GM21529 (cell line): ENCODE data around the gene SELENON.

Experiments
- ATAC-seq: cut with Tn5 transposase; IDR thresholded peaks from one replicate; pipeline ENCODE4 v1.9.1; 2021; ENCODE audit not compliant: unreplicated experiment

SELENON gene

DNA sequence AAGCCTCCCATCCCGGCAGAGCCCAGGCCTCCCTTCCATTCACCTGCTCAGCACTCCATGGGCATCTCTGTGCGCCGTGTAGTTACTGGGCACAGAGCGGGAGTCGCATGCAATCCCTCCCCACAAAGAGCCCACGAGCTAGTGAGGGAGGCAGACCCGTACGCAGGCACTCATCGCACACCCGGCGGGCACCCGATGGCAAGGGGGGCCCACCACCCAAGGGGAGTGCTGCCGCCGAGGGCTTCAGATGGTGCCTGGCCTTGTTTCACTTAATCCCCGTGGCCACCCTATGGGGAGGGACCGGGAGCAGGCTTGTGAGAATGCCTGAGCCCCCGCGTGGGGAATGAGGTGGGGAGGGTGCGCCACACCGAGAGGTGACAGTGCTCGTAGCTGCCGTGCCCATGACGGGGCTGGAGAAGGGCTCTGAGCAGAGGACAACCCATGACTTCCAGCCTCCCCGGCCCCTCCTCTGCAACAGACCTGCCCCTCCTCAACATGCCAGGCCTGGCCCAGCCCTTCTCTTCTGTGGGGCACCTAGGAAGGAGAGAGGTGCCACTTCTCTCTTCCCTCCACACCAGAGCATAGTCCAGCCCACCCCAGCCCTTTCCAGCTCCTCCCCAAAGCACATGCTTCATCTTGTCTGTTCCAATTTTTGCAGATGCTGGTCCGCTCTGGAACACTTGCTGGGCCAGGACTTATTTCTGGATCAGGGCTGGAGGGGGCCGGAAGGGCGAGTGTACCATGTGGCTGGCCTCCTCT is 30.2 kb upstream of the SELENON start:
- ATAC-seq, result no peak

DNA sequence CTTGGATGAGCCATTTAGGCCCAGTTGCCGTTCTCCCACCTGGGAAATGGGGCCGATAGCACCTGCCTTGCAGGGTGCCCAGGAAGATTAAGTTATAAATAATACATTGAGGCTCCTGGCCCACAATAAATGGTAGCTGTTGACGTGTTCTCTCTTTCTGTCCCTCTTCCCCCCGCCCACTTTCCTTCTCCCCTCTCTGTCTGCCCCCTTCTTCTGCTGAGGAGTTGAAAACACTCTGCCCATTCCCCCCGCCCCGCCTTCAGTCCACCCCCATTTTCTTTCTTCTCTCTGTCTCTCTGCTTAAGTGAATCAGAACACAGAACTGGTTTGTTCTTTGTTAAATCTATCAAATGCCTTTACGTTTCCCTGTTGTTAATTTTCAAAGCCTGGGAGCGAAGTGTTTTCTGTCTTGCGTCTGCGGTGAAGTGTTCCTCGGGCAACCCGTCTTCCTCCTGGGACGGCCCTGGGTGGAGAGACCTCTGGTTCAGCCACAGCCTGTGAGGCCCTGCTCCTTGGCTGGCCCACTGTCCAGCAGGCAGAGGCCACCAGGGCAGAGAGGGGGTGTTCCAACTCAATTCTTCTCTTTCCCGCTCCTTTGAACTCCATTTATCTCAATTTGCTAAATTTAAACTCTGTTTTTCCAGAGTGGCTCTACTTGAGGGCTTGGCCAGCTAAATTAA is 29.3 kb upstream of the SELENON start:
- no peak for ATAC-seq

DNA sequence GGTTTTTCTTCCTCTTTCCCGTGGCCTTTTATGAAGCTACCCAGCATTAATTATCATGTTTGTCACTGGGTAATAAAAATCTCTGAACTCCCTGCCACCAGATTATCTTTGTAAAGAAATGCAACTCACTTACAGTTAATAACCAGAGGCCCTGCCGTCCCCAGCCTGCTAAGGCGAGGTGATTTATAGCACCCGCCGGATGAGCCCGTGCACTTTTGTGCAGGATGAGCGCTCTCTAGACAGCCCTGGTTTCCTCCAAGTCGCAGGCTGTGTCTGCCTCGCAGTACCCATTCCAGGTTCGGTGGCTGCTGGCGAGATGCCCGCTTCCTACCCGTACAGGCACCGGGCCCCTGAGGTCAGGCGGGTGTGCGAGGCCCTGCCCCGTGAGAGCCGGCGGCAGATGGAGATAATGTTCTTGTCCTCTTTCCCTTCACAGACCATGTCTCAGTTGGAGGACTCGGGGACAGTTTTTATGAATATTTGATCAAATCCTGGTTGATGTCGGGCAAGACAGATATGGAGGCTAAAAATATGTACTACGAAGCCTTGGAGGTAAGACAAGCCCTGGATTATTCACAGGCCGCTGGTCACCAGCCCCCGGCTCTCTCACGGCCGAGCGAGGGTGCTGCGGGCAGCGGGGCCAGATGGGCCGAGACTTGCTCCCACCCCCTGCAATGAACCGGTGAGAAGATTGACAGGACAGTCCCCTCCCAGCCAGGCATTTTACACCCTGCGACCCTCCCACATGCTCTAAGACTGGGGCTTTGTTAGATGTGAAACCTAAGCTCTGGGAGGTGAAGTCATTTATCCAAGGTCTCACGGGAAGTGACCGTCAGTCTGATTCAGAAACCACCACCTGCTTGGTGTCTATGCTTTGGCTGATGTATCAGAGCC is 28.5 kb upstream of the SELENON start:
- no peak for ATAC-seq

DNA sequence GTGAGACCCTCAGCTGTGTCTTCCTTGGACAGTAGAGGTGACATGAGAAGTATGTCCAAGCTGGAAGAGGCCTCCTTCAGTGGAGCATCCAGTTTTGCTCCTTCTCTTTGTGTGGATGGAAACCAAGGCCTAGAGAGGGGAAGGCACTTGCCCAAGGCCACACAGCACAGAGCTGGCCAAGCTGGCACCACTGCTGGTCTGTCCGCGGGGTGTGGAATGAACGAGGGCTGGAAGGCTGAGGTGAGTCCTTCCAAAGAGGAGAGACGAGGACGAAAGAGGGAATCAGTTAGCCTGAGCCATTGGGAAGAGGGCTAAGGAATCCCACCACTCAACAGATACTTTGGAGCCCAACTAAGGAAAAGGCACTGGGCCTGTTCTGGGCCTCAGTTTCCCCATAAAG is 27.8 kb upstream of the SELENON start:
- no peak for ATAC-seq

DNA sequence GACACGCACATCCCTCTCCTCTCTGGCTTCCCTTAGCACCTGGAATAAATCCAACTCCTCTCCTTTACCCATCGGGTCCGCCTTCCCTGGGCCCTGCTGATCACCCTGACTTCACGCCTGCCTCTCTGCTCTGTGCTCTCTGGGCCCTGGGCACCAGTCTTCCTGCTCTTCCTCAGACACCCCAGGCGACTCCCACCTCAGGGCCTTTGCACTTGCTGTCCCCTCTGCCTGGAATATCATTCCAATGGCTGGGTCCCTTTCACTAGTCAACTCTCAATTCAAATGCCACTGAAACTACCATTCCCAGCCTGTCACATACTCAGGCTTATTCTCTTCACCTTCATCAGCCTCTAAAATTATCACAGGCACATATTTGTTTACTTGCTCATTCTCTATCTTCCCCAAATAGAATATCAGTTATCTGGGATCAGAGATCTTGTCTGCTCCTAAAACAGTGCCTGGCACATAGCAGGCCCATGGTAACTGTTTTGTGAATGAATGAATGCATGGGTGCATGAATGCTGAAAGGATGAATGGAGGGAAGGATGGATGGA is 27.2 kb upstream of the SELENON start:
- ATAC-seq, result no peak

DNA sequence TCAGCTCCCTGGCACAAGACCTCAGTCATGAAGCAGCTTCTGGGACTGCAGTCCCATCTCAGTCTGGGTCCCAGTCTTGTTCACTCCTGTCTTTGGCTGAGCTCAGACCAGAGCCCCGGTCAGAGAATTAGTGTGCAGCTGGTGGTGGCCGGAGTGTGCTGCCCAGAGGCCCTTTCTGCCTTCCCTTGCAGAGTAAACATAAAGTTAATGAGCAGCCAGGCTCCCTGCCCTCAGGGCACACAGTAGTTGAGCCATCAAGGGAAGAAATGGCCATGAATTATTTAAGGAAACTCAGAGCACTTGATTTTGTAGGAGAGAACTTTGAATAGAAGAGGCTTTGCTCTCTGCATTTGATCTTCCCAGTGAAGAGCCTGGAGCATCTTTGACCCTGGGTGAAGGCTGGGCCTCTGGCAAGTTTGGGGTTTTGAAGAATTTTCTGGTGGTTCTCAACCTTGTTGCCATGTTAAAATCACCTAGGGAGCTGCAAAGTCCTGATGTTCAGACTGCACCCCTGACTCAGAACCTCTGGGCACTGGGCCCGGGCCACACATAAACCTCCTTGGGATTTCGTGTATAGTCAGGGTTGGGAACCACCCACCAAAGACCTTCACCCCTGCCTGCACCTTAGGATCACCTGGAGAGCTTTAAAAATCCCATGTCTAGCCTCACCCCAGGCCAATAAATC is 26.4 kb upstream of the SELENON start:
- no peak for ATAC-seq

DNA sequence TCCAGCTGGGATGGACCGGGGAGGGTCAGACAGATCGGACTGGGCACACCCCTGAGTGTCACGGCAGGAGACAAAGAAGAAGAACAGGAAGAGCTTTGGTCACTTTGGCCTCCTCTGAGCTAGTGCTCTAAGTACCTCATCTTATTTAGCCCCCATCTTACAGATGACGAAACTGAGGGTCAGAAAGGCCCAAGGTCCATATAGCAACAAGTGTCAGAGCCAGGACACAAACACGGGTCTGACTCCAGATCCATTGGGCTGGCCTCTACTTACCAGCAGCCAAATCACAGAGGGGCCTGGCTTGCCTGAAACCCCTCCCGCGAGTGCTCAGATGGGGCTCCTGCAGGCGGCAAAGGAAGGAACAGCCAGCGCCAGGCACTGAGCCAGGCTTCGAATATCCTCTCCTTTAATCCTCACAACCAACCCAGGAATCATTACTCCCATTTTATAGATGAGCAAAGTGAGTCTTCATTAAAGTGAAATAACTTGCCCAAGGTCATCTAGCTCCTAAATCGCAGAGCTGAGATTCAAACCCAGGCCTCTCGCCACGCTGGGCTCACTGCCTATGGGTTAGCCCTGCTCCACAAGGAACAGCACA is 25.7 kb upstream of the SELENON start:
- no peak for ATAC-seq

DNA sequence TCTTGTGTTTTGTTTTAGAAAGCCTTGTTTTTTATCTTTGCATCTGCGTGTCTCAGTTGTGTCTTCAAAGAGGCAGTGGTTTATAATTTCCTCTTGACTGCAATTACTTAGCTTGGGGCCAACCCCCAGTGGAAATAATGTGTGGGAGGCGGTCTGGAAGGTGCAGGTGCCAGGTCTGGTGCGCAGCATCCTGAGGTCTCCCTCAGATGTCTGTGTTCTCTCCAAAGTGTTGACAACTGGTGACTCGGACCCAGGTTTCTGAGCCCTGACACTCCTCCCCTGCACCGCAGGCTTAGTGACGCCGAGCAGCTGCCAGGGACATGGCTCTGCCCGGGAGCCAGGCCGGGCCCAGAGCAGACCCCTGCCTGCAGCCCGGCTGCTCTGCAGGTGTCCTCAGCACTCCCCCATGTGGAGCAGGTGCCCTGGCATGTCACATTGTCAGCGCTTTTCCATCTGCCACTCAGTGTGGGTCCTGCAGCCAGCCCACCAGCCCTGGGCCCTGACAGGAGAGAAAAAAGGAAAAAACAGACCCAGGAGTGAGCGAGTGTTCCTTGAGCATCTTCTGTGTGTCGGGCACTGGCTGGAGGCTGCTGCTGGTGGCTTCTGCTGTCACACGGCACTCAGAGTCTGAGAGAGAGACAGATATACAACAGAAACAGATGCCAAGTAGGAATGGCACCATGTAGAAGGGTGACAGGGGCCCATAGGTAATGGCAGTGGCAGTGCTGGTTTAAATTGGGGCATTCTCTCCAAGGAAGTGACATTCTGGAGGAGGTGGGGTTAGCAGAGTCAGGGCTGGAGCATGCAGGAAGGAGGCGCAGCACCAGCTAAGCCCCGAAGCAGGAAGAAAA is 24.8 kb upstream of the SELENON start:
- no peak for ATAC-seq

DNA sequence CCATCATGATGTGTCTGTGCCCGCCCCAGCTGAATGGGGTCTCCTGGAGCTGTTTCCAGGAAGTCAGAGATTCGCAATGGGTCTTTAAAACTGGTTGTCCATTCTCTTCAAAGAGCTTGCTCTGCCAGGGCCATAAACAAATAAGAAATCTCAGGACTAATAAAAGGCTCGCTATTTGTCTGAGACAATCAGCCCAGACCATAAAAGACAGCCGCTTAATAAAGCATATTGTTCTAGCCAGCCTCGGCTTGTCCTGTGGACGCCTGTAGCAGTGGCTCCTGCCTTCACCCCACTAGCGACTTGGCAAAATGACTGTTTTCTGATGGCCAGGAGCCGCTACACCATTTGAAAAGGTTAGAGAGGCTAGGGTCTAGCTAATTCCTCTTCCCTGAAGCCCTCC is 20.6 kb upstream of the SELENON start:
- ATAC-seq, result no peak

DNA sequence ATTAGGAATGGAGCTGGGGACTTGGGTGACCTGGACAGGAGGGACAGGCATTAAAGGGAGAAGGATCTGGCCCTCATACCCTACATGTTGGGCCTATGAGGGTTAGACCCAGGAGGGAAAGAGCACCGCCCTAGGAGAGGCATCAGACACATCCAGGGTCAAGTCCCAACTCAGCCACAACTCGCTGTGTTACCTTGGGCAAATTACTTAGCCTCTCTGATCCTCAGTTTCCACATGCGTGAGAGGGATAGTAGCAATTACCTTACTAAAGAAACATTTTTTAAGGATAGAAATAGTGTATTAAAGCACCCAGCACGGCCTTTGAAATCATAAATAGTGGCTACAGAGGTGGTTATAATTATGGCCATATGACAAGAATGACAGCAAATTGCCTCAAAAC is 20.1 kb upstream of the SELENON start:
- ATAC-seq, result no peak

DNA sequence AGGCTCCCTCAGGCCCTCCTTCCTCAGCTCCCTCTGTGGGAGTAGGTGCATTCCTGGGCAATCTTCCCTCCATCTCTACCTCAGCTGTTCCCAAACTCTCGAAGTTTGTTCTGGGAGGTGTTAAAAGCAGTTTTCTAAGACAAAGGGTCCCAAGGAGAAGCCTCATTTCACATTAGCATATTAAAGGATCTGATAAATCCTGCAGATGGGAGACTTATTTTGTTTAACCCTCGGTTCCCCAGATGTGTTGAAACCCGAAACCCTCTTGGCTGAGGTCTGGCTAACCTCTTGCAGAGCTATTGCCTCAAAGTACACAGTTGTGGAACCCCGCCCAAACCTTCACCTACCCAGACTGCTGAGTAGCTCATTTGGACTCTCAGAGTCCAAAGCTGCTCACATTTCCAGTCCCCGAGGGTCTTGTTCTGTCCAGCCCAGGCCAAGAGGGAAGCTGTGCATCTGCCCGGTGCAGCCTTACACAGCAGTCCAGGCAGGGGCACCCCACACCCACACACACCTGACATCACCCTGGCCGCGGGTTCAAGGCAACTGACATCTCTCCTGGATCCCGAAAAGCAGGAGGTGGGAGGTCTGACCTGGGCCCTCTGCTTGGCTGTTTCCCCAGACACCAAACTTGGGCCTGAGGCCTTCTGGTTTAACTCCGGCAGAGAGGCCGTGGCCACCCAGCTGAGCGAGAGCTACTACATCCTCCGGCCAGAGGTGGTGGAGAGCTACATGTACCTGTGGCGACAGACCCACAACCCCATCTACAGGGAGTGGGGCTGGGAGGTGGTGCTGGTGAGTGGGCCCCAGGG is 19.5 kb upstream of the SELENON start:
- ATAC-seq, result no peak

DNA sequence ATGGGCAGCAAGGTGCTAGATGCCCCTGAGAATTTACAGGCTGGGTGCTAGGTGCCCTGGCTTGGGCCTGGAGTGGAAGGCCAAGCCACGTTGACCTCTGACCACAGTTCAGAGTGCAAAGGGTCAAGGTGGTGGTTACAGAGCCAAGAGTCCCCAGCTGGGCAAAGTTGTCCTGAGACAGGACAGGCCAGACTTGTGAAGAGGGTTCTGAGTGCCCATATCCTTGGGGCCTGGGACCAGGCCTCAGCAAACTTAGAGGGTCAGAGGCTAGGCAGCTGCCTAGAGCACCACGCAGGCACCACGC is 18.9 kb upstream of the SELENON start:
- ATAC-seq, result no peak

DNA sequence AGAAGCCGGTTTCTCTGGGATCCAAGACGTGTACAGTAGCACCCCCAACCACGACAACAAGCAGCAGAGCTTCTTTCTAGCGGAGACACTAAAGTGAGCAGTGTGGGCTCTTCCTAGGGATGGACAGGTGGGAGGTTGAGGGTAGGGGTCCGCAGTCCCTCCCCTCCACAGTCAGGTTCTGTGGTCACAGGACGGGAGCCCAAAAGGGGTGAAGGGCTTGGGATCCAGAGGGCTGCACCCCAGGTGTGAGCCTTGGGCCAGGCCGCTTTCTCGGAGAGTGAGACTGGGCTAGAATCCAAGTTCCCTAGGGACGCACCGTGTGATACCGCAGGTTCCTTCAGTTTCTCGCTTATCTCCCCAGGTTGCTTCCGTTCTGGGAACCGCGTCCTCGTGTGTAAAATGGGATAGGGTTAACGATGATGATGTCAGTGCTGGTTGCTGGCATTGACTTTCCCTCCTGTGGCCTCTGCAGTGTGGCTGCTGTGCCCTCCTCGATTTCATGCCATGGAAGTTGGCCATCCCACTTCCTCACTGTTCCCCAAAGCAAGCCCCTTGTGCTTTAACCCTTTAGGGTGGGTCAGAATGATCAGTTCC is 17.3 kb upstream of the SELENON start:
- ATAC-seq, result no peak

DNA sequence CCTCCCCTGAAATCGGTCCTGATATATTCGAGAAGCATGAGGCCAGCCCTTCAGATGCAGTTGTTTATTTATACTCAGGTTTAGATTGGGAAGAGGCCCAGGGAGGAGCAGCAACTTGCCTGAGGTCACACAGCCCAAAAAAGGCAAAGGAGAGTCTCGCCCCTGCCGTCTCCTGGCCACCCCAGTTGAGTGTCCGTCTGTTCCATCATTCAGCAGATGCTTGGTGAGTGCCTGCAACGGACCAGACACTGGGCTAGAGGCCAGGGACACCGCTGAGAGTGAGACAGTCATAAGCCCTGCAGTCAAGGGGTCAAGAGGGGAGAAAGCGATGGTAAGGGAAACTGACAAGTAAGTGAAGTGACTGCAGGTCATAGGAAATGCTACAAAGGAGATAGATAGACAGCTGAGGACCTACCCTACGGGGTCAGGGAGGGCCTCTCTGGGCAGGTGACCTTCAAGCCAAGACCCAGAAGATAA is 15.4 kb upstream of the SELENON start:
- no peak for ATAC-seq

DNA sequence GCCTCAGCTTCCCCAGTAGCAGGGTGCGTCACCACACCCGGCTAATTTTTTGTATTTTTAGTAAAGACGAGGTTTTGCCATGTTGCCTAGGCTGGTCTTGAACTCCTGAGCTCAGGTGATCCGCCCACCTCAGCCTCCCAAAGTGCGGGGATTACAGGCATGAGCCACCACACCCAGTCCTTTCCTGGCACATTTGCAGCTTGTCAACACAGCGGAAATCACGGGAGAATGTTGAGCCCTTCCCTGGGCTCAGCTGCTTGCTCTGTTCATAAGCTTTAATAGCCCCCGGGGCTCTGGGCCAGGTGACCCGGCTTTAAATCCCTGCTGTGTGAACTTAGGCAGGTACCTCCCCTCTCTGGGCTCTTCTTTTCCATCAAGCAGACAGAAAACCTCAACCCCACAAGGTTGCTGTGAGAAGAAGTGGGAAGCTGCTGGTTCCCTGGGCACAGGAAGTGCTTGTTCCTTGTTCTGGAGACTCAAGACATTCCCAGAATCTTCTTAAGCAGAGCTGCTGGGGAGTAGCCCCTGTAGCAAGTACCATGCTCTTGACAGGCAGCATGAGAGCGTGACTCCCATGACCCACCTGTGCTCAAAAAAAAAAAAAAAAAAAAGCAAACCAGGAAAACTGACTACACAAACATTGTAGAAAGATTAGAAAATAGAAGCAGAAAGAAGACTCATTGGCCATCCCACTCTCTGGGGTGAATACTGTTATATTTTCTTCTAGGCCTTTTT is 14.5 kb upstream of the SELENON start:
- ATAC-seq, result no peak

DNA sequence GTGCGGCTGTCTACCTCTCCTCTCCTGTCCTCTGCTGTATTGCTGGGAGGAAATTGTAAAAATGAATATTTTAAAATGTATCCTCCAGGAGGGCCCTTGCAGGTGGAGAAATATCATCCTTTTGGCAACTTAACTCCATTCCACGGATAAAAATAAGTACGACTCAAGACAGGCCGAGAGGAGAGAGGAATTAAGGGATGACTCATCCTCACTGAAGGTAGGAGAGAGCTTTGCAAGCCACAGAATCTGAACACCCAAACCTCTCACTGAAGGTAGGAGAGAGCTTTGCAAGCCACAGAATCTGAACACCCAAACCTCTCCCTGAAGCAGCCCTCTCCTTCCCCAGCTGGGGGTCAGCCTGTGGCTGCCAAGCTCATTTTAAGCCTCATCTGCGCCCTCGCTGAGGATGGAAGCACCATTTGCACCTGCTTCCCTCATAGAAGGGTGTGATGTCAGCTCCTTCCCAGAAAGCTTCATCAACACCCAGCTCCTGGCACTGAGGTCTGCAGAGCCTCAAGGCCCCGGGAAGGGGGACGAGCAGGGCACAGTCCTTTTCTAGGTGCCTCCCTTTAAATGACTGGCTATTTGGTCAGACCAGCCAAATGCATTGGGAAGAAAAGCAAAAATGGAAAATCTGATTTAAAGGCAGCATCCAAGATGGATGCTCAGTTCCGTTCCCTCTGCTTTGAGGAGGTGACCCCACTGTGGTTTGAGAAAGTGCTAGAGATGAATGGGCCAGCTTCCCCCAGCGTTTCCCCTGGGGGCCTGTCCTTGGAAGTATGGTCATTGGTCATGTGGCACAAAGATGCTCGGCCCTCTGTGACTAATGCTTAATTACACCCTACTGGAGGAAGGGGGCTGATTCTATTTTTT is 12.9 kb upstream of the SELENON start:
- no peak for ATAC-seq

DNA sequence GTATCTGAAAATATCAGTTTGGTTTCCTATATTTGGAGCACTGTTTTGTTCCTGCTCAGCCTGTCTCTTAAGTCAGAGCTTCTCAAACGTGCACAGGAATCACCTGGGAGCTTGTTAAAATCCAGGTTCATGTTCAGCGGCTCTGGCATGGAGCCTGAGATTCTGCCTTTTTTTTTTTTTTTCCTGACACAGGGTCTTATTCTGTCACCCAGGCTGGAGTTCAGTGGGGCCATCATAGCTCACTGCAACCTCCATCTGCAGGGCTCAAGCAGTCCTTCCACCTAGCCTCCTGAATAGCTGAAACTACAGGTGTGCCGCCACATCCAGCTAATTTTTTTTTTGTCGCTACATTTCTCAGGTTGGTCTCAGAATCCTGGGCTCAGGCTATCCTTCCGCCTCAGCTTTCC is 12.2 kb upstream of the SELENON start:
- ATAC-seq, result no peak
